ENCODE data around the gene DDAH1. TPM values are rescaled to one million over a fixed set of nuclear protein-coding genes. Genes with fewer than 3 reads are reported as not detected.

Gene DDAH1
- total RNA-seq, 1 experiment from 2014 or later, result 0.15 TPM

GRCh38 chr1:85311818-85312217 lies 153.1 kb downstream of the DDAH1 start:
- Histone ChIP-seq H3K36me3 (ENCODE audit: insufficient read depth, low read length) (no peaks in the 10 kb centered on the region), H3K27ac (ENCODE audit: low read length) (no peak overlapping the region), H4K20me1 (ENCODE audit: insufficient read depth, low read depth, low read length) (no peaks in the 10 kb centered on the region), H3K9ac (ENCODE audit: low read length) (no peak overlapping the region), H3K4me3 (ENCODE audit: low read length) (no peak overlapping the region), H3K79me2 (ENCODE audit: low read length) (no peaks in the 10 kb centered on the region), H3K4me1 (ENCODE audit: low read length) (peaks cover 9% of the 10 kb centered on the region), H3K9me2 (replicated peaks; ENCODE audit: insufficient read depth, low read length) (no peaks in the 10 kb centered on the region), H3K27me3 (ENCODE audit: low read length) (0 out of 2 replicates have a peak, but pooled peaks cover 2% of the 10 kb centered on the region), H2AFZ (ENCODE audit: low read length) (no peak overlapping the region), H3K9me3 (ENCODE audit: low read length) (no peaks in the 10 kb centered on the region), H3K4me2 (ENCODE audit: low read depth, low read length, poor library complexity, severe bottlenecking) (no peak overlapping the region)
- no peak for DNase-seq

GRCh38 chr1:85308833-85309350 lies 156.1 kb downstream of the DDAH1 start:
- Histone ChIP-seq H2AFZ (ENCODE audit: low read length) (no peak overlapping the region), H3K4me3 (ENCODE audit: low read length) (no peak overlapping the region), H3K4me1 (ENCODE audit: low read length) (peaks cover 9% of the 10 kb centered on the region), H3K27me3 (ENCODE audit: low read length) (0 out of 2 replicates have a peak, but pooled peaks cover 2% of the 10 kb centered on the region), H3K9me3 (ENCODE audit: low read length) (no peaks in the 10 kb centered on the region), H3K36me3 (ENCODE audit: insufficient read depth, low read length) (no peaks in the 10 kb centered on the region), H3K79me2 (ENCODE audit: low read length) (no peaks in the 10 kb centered on the region), H4K20me1 (ENCODE audit: insufficient read depth, low read depth, low read length) (no peaks in the 10 kb centered on the region), H3K27ac (ENCODE audit: low read length) (no peak overlapping the region), H3K9me2 (replicated peaks; ENCODE audit: insufficient read depth, low read length) (no peaks in the 10 kb centered on the region), H3K4me2 (ENCODE audit: low read depth, low read length, poor library complexity, severe bottlenecking) (peak overlapping the region; percentile 57), H3K9ac (ENCODE audit: low read length) (no peak overlapping the region)
- DNase-seq, result no peak

- no peaks in the 10 kb centered on the region for H3K9me3 ChIP-seq (ENCODE audit: low read length)
- H4K20me1 ChIP-seq (ENCODE audit: insufficient read depth, low read depth, low read length), result no peaks in the 10 kb centered on the region
- H2AFZ ChIP-seq (ENCODE audit: low read length), result 0 out of 2 replicates have a peak overlapping the region, but pooled peaks have one; percentile 51
- H3K9me2 ChIP-seq (replicated peaks; ENCODE audit: insufficient read depth, low read length), result no peaks in the 10 kb centered on the region
- no peak overlapping the region; the same call in 1 of the 2 replicates for H3K9ac ChIP-seq (ENCODE audit: low read length)
- no peaks in the 10 kb centered on the region for H3K36me3 ChIP-seq (ENCODE audit: insufficient read depth, low read length)
- H3K4me3 ChIP-seq (ENCODE audit: low read length), result no peak overlapping the region
- H3K27me3 ChIP-seq (ENCODE audit: low read length), result 0 out of 2 replicates have a peak, but pooled peaks cover 2% of the 10 kb centered on the region
- H3K4me2 ChIP-seq (ENCODE audit: low read depth, low read length, poor library complexity, severe bottlenecking), result peak overlapping the region; percentile 57
- H3K79me2 ChIP-seq (ENCODE audit: low read length), result no peaks in the 10 kb centered on the region
- peak; percentile 87 for DNase-seq
- peaks cover 9% of the 10 kb centered on the region for H3K4me1 ChIP-seq (ENCODE audit: low read length)
- H3K27ac ChIP-seq (ENCODE audit: low read length), result no peak overlapping the region
Observed at GRCh38 chr1:85307987-85308832, 156.7 kb downstream of the DDAH1 start.

- Histone ChIP-seq H3K9ac (ENCODE audit: low read length) (no peak overlapping the region), H3K4me3 (ENCODE audit: low read length) (no peak overlapping the region), H3K36me3 (ENCODE audit: insufficient read depth, low read length) (no peaks in the 10 kb centered on the region), H3K4me1 (ENCODE audit: low read length) (peaks cover 6% of the 10 kb centered on the region), H3K4me2 (ENCODE audit: low read depth, low read length, poor library complexity, severe bottlenecking) (no peak overlapping the region), H3K27me3 (ENCODE audit: low read length) (no peaks in the 10 kb centered on the region), H3K27ac (ENCODE audit: low read length) (no peak overlapping the region), H3K9me3 (ENCODE audit: low read length) (no peaks in the 10 kb centered on the region), H3K9me2 (replicated peaks; ENCODE audit: insufficient read depth, low read length) (no peaks in the 10 kb centered on the region), H2AFZ (ENCODE audit: low read length) (no peak overlapping the region), H4K20me1 (ENCODE audit: insufficient read depth, low read depth, low read length) (no peaks in the 10 kb centered on the region), H3K79me2 (ENCODE audit: low read length) (no peaks in the 10 kb centered on the region)
- no peak for DNase-seq
Observed at GRCh38 chr1:85306236-85306635, 158.7 kb downstream of the DDAH1 start.

GRCh38 chr1:85303440-85304162 lies 161.4 kb downstream of the DDAH1 start:
- Histone ChIP-seq H3K9ac (ENCODE audit: low read length) (no peak overlapping the region), H3K4me2 (ENCODE audit: low read depth, low read length, poor library complexity, severe bottlenecking) (no peak overlapping the region), H3K4me3 (ENCODE audit: low read length) (no peak overlapping the region), H3K36me3 (ENCODE audit: insufficient read depth, low read length) (no peaks in the 10 kb centered on the region), H3K27me3 (ENCODE audit: low read length) (no peaks in the 10 kb centered on the region), H4K20me1 (ENCODE audit: insufficient read depth, low read depth, low read length) (no peaks in the 10 kb centered on the region), H3K9me3 (ENCODE audit: low read length) (no peaks in the 10 kb centered on the region), H2AFZ (ENCODE audit: low read length) (no peak overlapping the region), H3K9me2 (replicated peaks; ENCODE audit: insufficient read depth, low read length) (no peaks in the 10 kb centered on the region), H3K79me2 (ENCODE audit: low read length) (no peaks in the 10 kb centered on the region), H3K4me1 (ENCODE audit: low read length) (peaks cover 5% of the 10 kb centered on the region), H3K27ac (ENCODE audit: low read length) (no peak overlapping the region)
- peak; percentile 58 for DNase-seq

GRCh38 chr1:85300140-85300539 lies 164.8 kb downstream of the DDAH1 start:
- Histone ChIP-seq H3K27ac (ENCODE audit: low read length) (no peak overlapping the region), H3K27me3 (ENCODE audit: low read length) (no peaks in the 10 kb centered on the region), H3K4me2 (ENCODE audit: low read depth, low read length, poor library complexity, severe bottlenecking) (no peak overlapping the region), H3K4me3 (ENCODE audit: low read length) (no peak overlapping the region), H3K9me3 (ENCODE audit: low read length) (no peaks in the 10 kb centered on the region), H3K9me2 (replicated peaks; ENCODE audit: insufficient read depth, low read length) (no peaks in the 10 kb centered on the region), H3K4me1 (ENCODE audit: low read length) (peaks cover 10% of the 10 kb centered on the region), H2AFZ (ENCODE audit: low read length) (no peak overlapping the region), H3K79me2 (ENCODE audit: low read length) (no peaks in the 10 kb centered on the region), H4K20me1 (ENCODE audit: insufficient read depth, low read depth, low read length) (no peaks in the 10 kb centered on the region), H3K36me3 (ENCODE audit: insufficient read depth, low read length) (no peaks in the 10 kb centered on the region), H3K9ac (ENCODE audit: low read length) (no peak overlapping the region)
- no peak for DNase-seq

- Histone ChIP-seq H2AFZ (ENCODE audit: low read length) (no peak overlapping the region), H3K27ac (ENCODE audit: low read length) (no peak overlapping the region), H3K36me3 (ENCODE audit: insufficient read depth, low read length) (no peaks in the 10 kb centered on the region), H3K4me3 (ENCODE audit: low read length) (0 out of 2 replicates have a peak overlapping the region, but pooled peaks have one; percentile 0), H3K79me2 (ENCODE audit: low read length) (no peaks in the 10 kb centered on the region), H3K9ac (ENCODE audit: low read length) (no peak overlapping the region), H4K20me1 (ENCODE audit: insufficient read depth, low read depth, low read length) (no peaks in the 10 kb centered on the region), H3K9me2 (replicated peaks; ENCODE audit: insufficient read depth, low read length) (no peaks in the 10 kb centered on the region), H3K4me2 (ENCODE audit: low read depth, low read length, poor library complexity, severe bottlenecking) (peak overlapping the region; percentile 39), H3K27me3 (ENCODE audit: low read length) (no peaks in the 10 kb centered on the region), H3K4me1 (ENCODE audit: low read length) (peaks cover 16% of the 10 kb centered on the region), H3K9me3 (ENCODE audit: low read length) (no peaks in the 10 kb centered on the region)
- DNase-seq, result peak; percentile 79
Observed at GRCh38 chr1:85297855-85298629, 166.9 kb downstream of the DDAH1 start.

All from Karpas-422 (cell line).